ENCODE results near the gene AURKAIP1.
"Not testable (repeated sequence)": the region's sequence is repeated elsewhere in the genome, so short reads cannot be mapped to it uniquely, and the experiment has no call there.

GRCh38 chr1:1402901-1403392 lies 27.9 kb upstream of the AURKAIP1 start:
- TF ChIP-seq CTCF (optimal IDR thresholded peaks at IDR 0.05 in 1 of 3, IDR thresholded peaks at IDR 0.05 in 1 of 3, conservative IDR thresholded peaks at IDR 0.05 in 1 of 3; ENCODE audit: extremely low read depth in 1 of 3, insufficient read depth in 2 of 3, low read length in 3 of 3); EZH2 (IDR thresholded peaks at IDR 0.05; ENCODE audit: low read length): not testable (repeated sequence)

All from keratinocyte (primary cell).